IMR-90 (cell line): ENCODE measurements around the gene UBASH3B. TPM values are rescaled to one million over a fixed set of nuclear protein-coding genes. Genes with fewer than 3 reads are reported as not detected.
A peak's percentile ranks its signal among the peaks of the same experiment; 100 is the strongest.

Experiments
- ATAC-seq: fragments of 200-7000 bp; cut with Tn5 transposase; 2 replicates; pipeline ENCODE4 v1.9.1; 2020; ENCODE audit warnings: low read depth, mild to moderate bottlenecking, moderate library complexity
- BruUV-seq: library from RNA; stranded (reverse); fragments of 400-500 nt; replicated peaks from 2 replicates; lab custom pipeline; 2021; lab: Mats Ljungman, UMichigan
- CTCF ChIA-PET: fragments of 300-600 bp; formaldehyde crosslinking; extraction: SDS; loops from one replicate; lab custom pipeline; 2021; ENCODE audit warnings: antibody characterized with exemption; lab: Yijun Ruan, JAX
- POLR2A ChIA-PET: fragments of 300-600 bp; sonication (Branson Sonifier 250); formaldehyde crosslinking; loops from one replicate; lab custom pipeline; 2022; ENCODE audit warnings: antibody characterized with exemption; ENCODE audit not compliant: unreplicated experiment; lab: Charles Lee
- DNase-seq: peaks from one replicate; pipeline ENCODE4 v3.0.0; 2013
- H2AFZ ChIP-seq: replicated peaks from 2 replicates; pipeline ENCODE3; 2013; ENCODE audit warnings: low read length, mild to moderate bottlenecking; ENCODE audit not compliant: poor library complexity
- H2AK5ac ChIP-seq: 2 replicates; pipeline ENCODE4 v1.6.1; 2013; ENCODE audit warnings: low read depth, low read length, inconsistent platforms
- H2AK9ac ChIP-seq: replicated peaks from 2 replicates; pipeline ENCODE3; 2013; ENCODE audit warnings: mild to moderate bottlenecking, low read depth, low read length, moderate library complexity; ENCODE audit not compliant: poor library complexity
- H2BK120ac ChIP-seq: 2 replicates; pipeline ENCODE4 v1.6.1; 2013; ENCODE audit warnings: low read depth, low read length, inconsistent platforms
- H2BK15ac ChIP-seq: 3 replicates; pipeline ENCODE4 v1.6.1; 2013; ENCODE audit warnings: low read depth, low read length, inconsistent platforms
- H2BK20ac ChIP-seq: 2 replicates; pipeline ENCODE4 v1.6.1; 2013; ENCODE audit warnings: low read depth, mild to moderate bottlenecking, inconsistent platforms, low read length, moderate library complexity
- H2BK5ac ChIP-seq: 2 replicates; pipeline ENCODE4 v1.6.1; 2013; ENCODE audit warnings: mild to moderate bottlenecking, low read depth, low read length, inconsistent platforms; ENCODE audit not compliant: poor library complexity, severe bottlenecking
- H3K14ac ChIP-seq: replicated peaks from 2 replicates; pipeline ENCODE4 v1.6.1; 2013; ENCODE audit warnings: low read depth, low read length, inconsistent platforms
- H3K18ac ChIP-seq: 2 replicates; pipeline ENCODE4 v1.6.1; 2013; ENCODE audit warnings: low read depth, low read length, control low read depth
- H3K23ac ChIP-seq: 2 replicates; pipeline ENCODE4 v1.6.1; 2013; ENCODE audit warnings: low read depth, low read length, inconsistent platforms
- H3K27ac ChIP-seq: 2 replicates; pipeline ENCODE4 v1.5.1; 2013; ENCODE audit warnings: mild to moderate bottlenecking, control low read depth, low read length; ENCODE audit not compliant: insufficient read depth
- H3K27me3 ChIP-seq: 2 replicates; pipeline ENCODE4 v1.6.1; 2013; ENCODE audit warnings: low read length; ENCODE audit not compliant: control insufficient read depth, insufficient read depth
- H3K36me3 ChIP-seq: 2 replicates; pipeline ENCODE4 v1.6.1; 2013; ENCODE audit warnings: low read length, mixed read lengths; ENCODE audit not compliant: control insufficient read depth, insufficient read depth
- H3K4ac ChIP-seq: 2 replicates; pipeline ENCODE4 v1.6.1; 2013; ENCODE audit warnings: low read depth, low read length, inconsistent platforms
- H3K4me1 ChIP-seq: 2 replicates; pipeline ENCODE4 v1.6.1; 2013; ENCODE audit warnings: low read length, mixed read lengths; ENCODE audit not compliant: control insufficient read depth, insufficient read depth
- H3K4me2 ChIP-seq: 2 replicates; pipeline ENCODE4 v1.6.1; 2013; ENCODE audit warnings: low read depth, mild to moderate bottlenecking, control low read depth, low read length, moderate library complexity
- H3K4me3 ChIP-seq: 2 replicates; pipeline ENCODE4 v1.5.1; 2013; ENCODE audit warnings: low read depth, mild to moderate bottlenecking, control low read depth, low read length, moderate library complexity; ENCODE audit not compliant: insufficient read depth
- H3K56ac ChIP-seq: 2 replicates; pipeline ENCODE4 v1.6.1; 2013; ENCODE audit warnings: low read length, inconsistent platforms; ENCODE audit not compliant: insufficient read depth; ENCODE audit errors: extremely low read depth
- H3K79me1 ChIP-seq, 2 experiments: 2 replicates each; pipeline ENCODE4 v1.6.1; 2013; ENCODE audit warnings: low read length in 2 of 2, inconsistent platforms in 1 of 2, low read depth in 1 of 2
- H3K9ac ChIP-seq: 2 replicates; pipeline ENCODE4 v1.6.1; 2013; ENCODE audit warnings: low read depth, low read length, control low read depth
- H3K9me1 ChIP-seq: 2 replicates; pipeline ENCODE4 v1.6.1; 2013; ENCODE audit warnings: low read length, inconsistent platforms; ENCODE audit not compliant: insufficient read depth
- H3K9me3 ChIP-seq: 2 replicates; pipeline ENCODE4 v1.6.1; 2013; ENCODE audit warnings: low read length; ENCODE audit not compliant: control insufficient read depth, insufficient read depth
- H4K20me1 ChIP-seq: 2 replicates; pipeline ENCODE4 v1.6.1; 2013; ENCODE audit warnings: low read length, inconsistent platforms; ENCODE audit not compliant: insufficient read depth
- H4K5ac ChIP-seq: 2 replicates; pipeline ENCODE4 v1.6.1; 2013; ENCODE audit warnings: mild to moderate bottlenecking, low read depth, low read length, control low read depth
- H4K8ac ChIP-seq, 2 experiments: 2 replicates each; pipeline ENCODE4 v1.6.1; 2013; ENCODE audit warnings: low read depth in 2 of 2, low read length in 2 of 2, control low read depth in 1 of 2, inconsistent platforms in 1 of 2
- H4K91ac ChIP-seq: 2 replicates; pipeline ENCODE4 v1.6.1; 2013; ENCODE audit warnings: low read depth, low read length, inconsistent platforms; ENCODE audit not compliant: insufficient read depth
- CHD1 ChIP-seq: IDR thresholded peaks from 2 replicates; pipeline ENCODE4 v1.6.1; 2012; ENCODE audit warnings: low read depth, low read length, improper control_type of control experiment
- CTCF ChIP-seq: conservative IDR thresholded peaks from 2 replicates; pipeline ENCODE4 v1.5.1; 2012; ENCODE audit warnings: mild to moderate bottlenecking, low read depth, low read length, improper control_type of control experiment
- FOS ChIP-seq: fragments of 150-350 bp; IDR thresholded peaks from 2 replicates; pipeline ENCODE4 v1.6.1; 2016; ENCODE audit warnings: low read depth, low read length
- MAFK ChIP-seq: IDR thresholded peaks from 2 replicates; pipeline ENCODE4 v1.6.1; 2012; ENCODE audit warnings: low read depth, low read length, improper control_type of control experiment
- RAD21 ChIP-seq: IDR thresholded peaks from 2 replicates; pipeline ENCODE4 v1.6.1; 2012; ENCODE audit warnings: low read length, improper control_type of control experiment
- RFX5 ChIP-seq: IDR thresholded peaks from 2 replicates; pipeline ENCODE4 v1.8.0; 2012; ENCODE audit warnings: low read depth, mild to moderate bottlenecking, low read length, moderate library complexity
- SMC3 ChIP-seq: fragments of 150-350 bp; IDR thresholded peaks from 2 replicates; pipeline ENCODE4 v1.6.1; 2016; ENCODE audit warnings: low read depth, mild to moderate bottlenecking, antibody characterized with exemption, low read length, moderate library complexity
- USF2 ChIP-seq: fragments of 150-350 bp; IDR thresholded peaks from 2 replicates; pipeline ENCODE4 v1.6.1; 2017; ENCODE audit warnings: mild to moderate bottlenecking, antibody characterized with exemption, low read length, low read depth
- WGBS, 2 experiments: methylation state at CpG; one replicate each; pipeline versions ENCODE4 v1.1.5 to v1.1.7; 2013; ENCODE audit warnings: missing lambda C conversion rate in 2 of 2; ENCODE audit not compliant: insufficient read length in 1 of 2; ENCODE audit errors: extremely low coverage in 2 of 2; 5-methylcytosine and 5-hydroxymethylcytosine counted together
- dilution Hi-C: fragments of 300-500 bp; cut with HindIII; formaldehyde crosslinking; loops from one replicate; pipeline ENCODE4 v1.14.3; 2018; ENCODE audit warnings: low sequenced_read_pairs; ENCODE audit not compliant: unreplicated experiment
- in situ Hi-C: fragments of 300-500 bp; cut with MboI; formaldehyde crosslinking; loops from 3 replicates; pipeline ENCODE4 v1.14.3; 2019; ENCODE audit warnings: low sequenced_read_pairs, inconsistent platforms, mixed read lengths
- intact Hi-C: fragments of 100-400 bp; cut with micrococcal nuclease; formaldehyde crosslinking; loops from 2 replicates; pipeline ENCODE4 v1.10.0; 2022
- polyA plus RNA-seq, 3 experiments: library from polyadenylated mRNA; depleted of rRNA; stranded (reverse); fragments of >200 nt; gene quantifications; 2 replicates each; pipeline ENCODE4 v1.2.3, GENCODE V29; 2012; ENCODE audit warnings: low replicate concordance in 1 of 3
- total RNA-seq: library from RNA; depleted of rRNA; stranded (reverse); fragments of >200 nt; gene quantifications from 2 replicates; pipeline ENCODE4 v1.2.3, GENCODE V29; 2012

The UBASH3B gene
- total and polyA plus RNA-seq, 2 of the 4 experiments (the other 2 are of a cell fraction) = 27.2 to 48.0 TPM

GRCh38 chr11:122703541-122704272 lies 48.2 kb downstream of the UBASH3B start:
- Histone ChIP-seq H2BK120ac (peak overlapping the region; percentile 21), H2AFZ (no peak overlapping the region), H3K9ac (no peak overlapping the region), H2AK9ac (no peak overlapping the region), H2AK5ac (peak overlapping the region; percentile 45; the same call in 1 of the 2 replicates), H2BK15ac (0 out of 3 replicates have a peak overlapping the region, but pooled peaks have one; percentile 39), H3K4me2 (no peak overlapping the region), H3K79me1 (peaks cover 46 to 71% of the 10 kb centered on the region in 2 experiments), H3K9me3 (no peaks in the 10 kb centered on the region), H3K18ac (no peak overlapping the region), H4K20me1 (no peaks in the 10 kb centered on the region), H3K36me3 (no peaks in the 10 kb centered on the region), H3K56ac (no peak overlapping the region), H3K4me1 (peaks cover 15% of the 10 kb centered on the region), H3K4me3 (no peak overlapping the region), H4K8ac (no peak overlapping the region), H4K5ac (no peak overlapping the region), H3K27me3 (no peaks in the 10 kb centered on the region), H3K14ac (0 out of 2 replicates have a peak overlapping the region, but pooled peaks have one; percentile 4), H3K9me1 (peaks cover 28% of the 10 kb centered on the region), H2BK20ac (no peak overlapping the region; the same call in 1 of the 2 replicates), H2BK5ac (no peak overlapping the region), H3K27ac (no peak overlapping the region), H3K23ac (no peak overlapping the region), H4K91ac (peak overlapping the region; percentile 69), H3K4ac (peak overlapping the region; percentile 68; the same call in 1 of the 2 replicates)
- intact Hi-C loops (no loop called here), in situ Hi-C loops (no loop called here), dilution Hi-C loops (no loop called here)
- ChIA-PET CTCF (no interaction called here), POLR2A (no interaction called here)
- DNase-seq = no peak
- ATAC-seq = no peak
- no peak for TF ChIP-seq CTCF
- TF ChIP-seq MAFK = no peak
- TF ChIP-seq RAD21 = no peak
- TF ChIP-seq RFX5 = no peak
- TF ChIP-seq CHD1 = no peak
- TF ChIP-seq USF2 = no peak
- TF ChIP-seq FOS = no peak
- TF ChIP-seq SMC3 = no peak
- WGBS, 2 experiments = 79% methylated on average over 4 of the region's 8 CpGs; no CpG with 5 or more reads in 1 of the 2 experiments
- BruUV-seq = no TSS peak
